K562 (cell line): ENCODE measurements around the gene TRAF3IP1.

Experiments
- CTCF ChIP-seq, 3 experiments: IDR thresholded peaks in 2 of 3; conservative IDR thresholded peaks in 1 of 3; 2 replicates each; pipeline ENCODE4 v1.5.1; 2011 to 2012; ENCODE audit warnings: low read length in 3 of 3, mild to moderate bottlenecking in 3 of 3, control low read depth in 2 of 3, improper control_type of control experiment in 1 of 3, inconsistent platforms in 1 of 3, low read depth in 1 of 3, mixed read lengths in 1 of 3, moderate library complexity in 1 of 3; ENCODE audit not compliant: insufficient read depth in 2 of 3
- FOS ChIP-seq: IDR thresholded peaks from 3 replicates; pipeline ENCODE4 v1.6.1; 2011; ENCODE audit not compliant: insufficient read length; ENCODE audit errors: extremely low read depth
- JUN ChIP-seq, 2 experiments: sonication (generic) in 1 of 2; formaldehyde crosslinking in 1 of 2; IDR thresholded peaks; 2 replicates each; pipeline versions ENCODE4 v1.6.1 to v1.8.0; 2012 to 2022; ENCODE audit warnings: borderline replicate concordance in 2 of 2, mild to moderate bottlenecking in 2 of 2, improper control_type of control experiment in 1 of 2, low read depth in 1 of 2, low read length in 1 of 2, missing genetic modification reagents in 1 of 2
- MCM5 ChIP-seq: fragments of 450-650 bp; IDR thresholded peaks from 2 replicates; pipeline ENCODE4 v1.6.1; 2016; ENCODE audit warnings: low read depth
- NFE2L1 ChIP-seq: fragments of 450-650 bp; IDR thresholded peaks from 2 replicates; pipeline ENCODE4 v1.6.1; 2016; ENCODE audit warnings: missing genetic modification characterization, low read depth, mild to moderate bottlenecking, missing compliant biosample characterization, moderate library complexity, borderline replicate concordance
- NR3C1 ChIP-seq: sonication (generic); formaldehyde crosslinking; IDR thresholded peaks from 2 replicates; pipeline ENCODE4 v1.8.1; 2022; ENCODE audit warnings: missing genetic modification reagents
- POLR2A ChIP-seq: fragments of 450-650 bp; conservative IDR thresholded peaks from 2 replicates; pipeline ENCODE4 v1.6.1; 2016
- RCOR1 ChIP-seq, 2 experiments: IDR thresholded peaks; 2 replicates each; pipeline ENCODE4 v1.6.1; 2012; ENCODE audit warnings: low read depth in 2 of 2, low read length in 2 of 2, borderline replicate concordance in 1 of 2, improper control_type of control experiment in 1 of 2
- RFX5 ChIP-seq: IDR thresholded peaks from 2 replicates; pipeline ENCODE4 v1.6.1; 2011; ENCODE audit warnings: low read depth, mild to moderate bottlenecking, improper control_type of control experiment, low read length
- SP1 ChIP-seq: sonication (generic); formaldehyde crosslinking; IDR thresholded peaks from 2 replicates; pipeline ENCODE4 v1.8.1; 2022; ENCODE audit warnings: mild to moderate bottlenecking, missing genetic modification reagents
- ZBTB17 ChIP-seq: fragments of 450-650 bp; formaldehyde crosslinking; IDR thresholded peaks from 2 replicates; pipeline ENCODE4 v1.4.0; 2020; ENCODE audit warnings: mild to moderate bottlenecking

- TF ChIP-seq POLR2A (no peak), CTCF (IDR thresholded peaks at IDR 0.05 in 2 of 3, conservative IDR thresholded peaks at IDR 0.05 in 1 of 3; ENCODE audit: insufficient read depth in 2 of 3, low read depth in 1 of 3, low read length in 3 of 3) (no peak), FOS (no peak), NFE2L1 (tag) (no peak), RCOR1 (IDR thresholded peaks at IDR 0.05; ENCODE audit: borderline replicate concordance in 1 of 2, low read depth in 2 of 2, low read length in 2 of 2) (no peak), RFX5 (no peak), NR3C1 (CRISPR knock-in tag) (no peak), JUN (IDR thresholded peaks at IDR 0.05; ENCODE audit: borderline replicate concordance, low read depth, low read length) (no peak), JUN (CRISPR knock-in tag; IDR thresholded peaks at IDR 0.05; ENCODE audit: borderline replicate concordance) (no peak), ZBTB17 (CRISPR knock-in tag) (no peak), SP1 (no peak), MCM5 (no peak)
Measured at GRCh38 chr2:238279324-238279682, 41.0 kb upstream of the TRAF3IP1 start.
